Measurements from ENCODE around the gene MIS12.

Gene MIS12

DNA sequence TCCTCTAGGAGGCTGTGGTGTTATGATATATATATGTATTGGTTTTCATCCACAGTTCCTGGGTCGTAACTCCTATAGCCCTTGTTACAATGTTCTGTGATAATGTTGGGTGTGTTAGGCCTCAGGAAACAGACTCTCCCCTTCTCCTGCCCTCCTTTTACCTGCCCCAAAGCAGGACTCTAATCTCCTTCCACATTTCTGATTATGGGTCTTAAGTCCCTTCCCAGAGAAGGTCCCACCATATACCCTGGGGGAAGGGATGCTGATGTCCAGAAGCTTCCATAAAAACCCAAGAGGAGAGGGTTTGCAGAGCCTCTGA is 47.0 kb upstream of the MIS12 start:
- no peak overlapping the region for H2AFZ ChIP-seq (ENCODE audit: low read length)
- peak overlapping the region; percentile 55 for H3K9ac ChIP-seq (ENCODE audit: low read length)
- H3F3A ChIP-seq (ENCODE audit: insufficient read depth, low read length), result 0 out of 2 replicates have a peak, but pooled peaks cover 6% of the 10 kb centered on the region
- no peaks in the 10 kb centered on the region for H3K27me3 ChIP-seq (ENCODE audit: insufficient read depth, low read length)
- H4K20me1 ChIP-seq (ENCODE audit: insufficient read depth, low read length), result no peaks in the 10 kb centered on the region
- peak overlapping the region; percentile 61 for H3K27ac ChIP-seq (ENCODE audit: low read depth, low read length, poor library complexity, severe bottlenecking)
- H3K4me3 ChIP-seq (ENCODE audit: low read depth, low read length, poor library complexity, severe bottlenecking), result peak overlapping the region; percentile 95
- H3K9me3 ChIP-seq (ENCODE audit: low read length), result no peaks in the 10 kb centered on the region
- H3K9me2 ChIP-seq (ENCODE audit: low read depth, low read length), result no peaks in the 10 kb centered on the region
- TF ChIP-seq EZH2 (IDR thresholded peaks at IDR 0.05; ENCODE audit: borderline replicate concordance, low read length), result no peak
- TF ChIP-seq, protein P1, sequence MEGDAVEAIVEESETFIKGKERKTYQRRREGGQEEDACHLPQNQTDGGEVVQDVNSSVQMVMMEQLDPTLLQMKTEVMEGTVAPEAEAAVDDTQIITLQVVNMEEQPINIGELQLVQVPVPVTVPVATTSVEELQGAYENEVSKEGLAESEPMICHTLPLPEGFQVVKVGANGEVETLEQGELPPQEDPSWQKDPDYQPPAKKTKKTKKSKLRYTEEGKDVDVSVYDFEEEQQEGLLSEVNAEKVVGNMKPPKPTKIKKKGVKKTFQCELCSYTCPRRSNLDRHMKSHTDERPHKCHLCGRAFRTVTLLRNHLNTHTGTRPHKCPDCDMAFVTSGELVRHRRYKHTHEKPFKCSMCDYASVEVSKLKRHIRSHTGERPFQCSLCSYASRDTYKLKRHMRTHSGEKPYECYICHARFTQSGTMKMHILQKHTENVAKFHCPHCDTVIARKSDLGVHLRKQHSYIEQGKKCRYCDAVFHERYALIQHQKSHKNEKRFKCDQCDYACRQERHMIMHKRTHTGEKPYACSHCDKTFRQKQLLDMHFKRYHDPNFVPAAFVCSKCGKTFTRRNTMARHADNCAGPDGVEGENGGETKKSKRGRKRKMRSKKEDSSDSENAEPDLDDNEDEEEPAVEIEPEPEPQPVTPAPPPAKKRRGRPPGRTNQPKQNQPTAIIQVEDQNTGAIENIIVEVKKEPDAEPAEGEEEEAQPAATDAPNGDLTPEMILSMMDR (IDR thresholded peaks at IDR 0.05; ENCODE audit: low read length), result peak; percentile 15; the same call in 1 of the 2 replicates
- peak overlapping the region; percentile 69 for H3K4me2 ChIP-seq (ENCODE audit: low read length)
- peaks cover 20% of the 10 kb centered on the region for H3K79me2 ChIP-seq (ENCODE audit: insufficient read depth, low read length)
- H3K4me1 ChIP-seq (ENCODE audit: insufficient read depth, low read length, severe bottlenecking), result peaks cover 27% of the 10 kb centered on the region
- peaks cover 54% of the 10 kb centered on the region for H3K36me3 ChIP-seq (ENCODE audit: insufficient read depth, low read length)

DNA sequence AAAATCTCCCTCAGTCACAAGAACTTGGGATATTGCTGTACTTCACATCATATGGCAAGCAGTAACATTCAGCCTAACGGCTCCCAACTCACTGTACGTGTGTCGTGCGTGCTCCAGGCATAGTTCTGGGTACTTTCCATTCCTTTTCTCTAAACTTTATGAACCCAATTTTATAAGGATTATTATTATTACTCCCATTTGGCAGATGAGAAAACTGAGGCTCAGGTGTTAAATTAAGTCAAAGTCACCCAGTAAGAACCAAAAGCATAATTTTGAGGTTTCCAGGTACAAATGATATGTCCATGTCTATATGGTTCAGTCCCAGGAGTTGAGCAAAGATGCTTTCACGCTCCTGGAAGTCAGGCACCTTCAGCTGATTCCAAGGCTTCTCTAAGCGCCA is 42.6 kb upstream of the MIS12 start:
- no peak overlapping the region for H3K4me3 ChIP-seq (ENCODE audit: low read depth, low read length, poor library complexity, severe bottlenecking)
- H3K79me2 ChIP-seq (ENCODE audit: insufficient read depth, low read length), result peaks cover under 1% of the 10 kb centered on the region
- H2AFZ ChIP-seq (ENCODE audit: low read length), result no peak overlapping the region
- no peaks in the 10 kb centered on the region for H3K9me3 ChIP-seq (ENCODE audit: low read length)
- no peaks in the 10 kb centered on the region for H3K27me3 ChIP-seq (ENCODE audit: insufficient read depth, low read length)
- TF ChIP-seq EZH2 (IDR thresholded peaks at IDR 0.05; ENCODE audit: borderline replicate concordance, low read length), result no peak
- TF ChIP-seq, protein P1 (IDR thresholded peaks at IDR 0.05; ENCODE audit: low read length), result no peak
- peaks cover 6% of the 10 kb centered on the region for H3K4me1 ChIP-seq (ENCODE audit: insufficient read depth, low read length, severe bottlenecking)
- no peak overlapping the region for H3K9ac ChIP-seq (ENCODE audit: low read length)
- H3K9me2 ChIP-seq (ENCODE audit: low read depth, low read length), result no peaks in the 10 kb centered on the region
- no peak overlapping the region for H3K4me2 ChIP-seq (ENCODE audit: low read length)
- H3K27ac ChIP-seq (ENCODE audit: low read depth, low read length, poor library complexity, severe bottlenecking), result no peak overlapping the region
- 0 out of 2 replicates have a peak, but pooled peaks cover 6% of the 10 kb centered on the region for H3F3A ChIP-seq (ENCODE audit: insufficient read depth, low read length)
- peaks cover 57% of the 10 kb centered on the region for H3K36me3 ChIP-seq (ENCODE audit: insufficient read depth, low read length)
- H4K20me1 ChIP-seq (ENCODE audit: insufficient read depth, low read length), result no peaks in the 10 kb centered on the region

DNA sequence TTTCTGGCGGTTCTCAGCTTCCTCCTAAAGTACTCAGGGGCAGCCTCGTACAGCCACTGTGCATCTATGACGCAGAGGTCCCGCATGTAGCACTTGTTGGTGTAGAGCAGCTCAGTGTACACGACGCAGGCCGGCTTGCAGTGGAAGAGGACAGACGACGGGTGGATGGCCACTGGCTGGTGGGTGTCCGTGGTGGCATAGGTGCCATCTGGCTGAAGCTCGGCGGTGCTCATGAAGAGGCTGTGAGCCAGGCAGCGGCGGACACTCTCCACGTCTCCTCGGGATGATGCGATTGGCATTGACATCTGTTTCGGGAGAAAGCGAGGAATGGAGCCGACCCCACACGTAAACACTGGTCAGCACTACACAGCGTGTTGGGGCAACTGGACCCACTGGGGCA is 42.2 kb upstream of the MIS12 start:
- Histone ChIP-seq H4K20me1 (ENCODE audit: insufficient read depth, low read length) (no peaks in the 10 kb centered on the region), H3F3A (ENCODE audit: insufficient read depth, low read length) (0 out of 2 replicates have a peak, but pooled peaks cover 6% of the 10 kb centered on the region), H3K27ac (ENCODE audit: low read depth, low read length, poor library complexity, severe bottlenecking) (no peak overlapping the region), H3K36me3 (ENCODE audit: insufficient read depth, low read length) (peaks cover 59% of the 10 kb centered on the region), H3K4me3 (ENCODE audit: low read depth, low read length, poor library complexity, severe bottlenecking) (no peak overlapping the region), H3K4me1 (ENCODE audit: insufficient read depth, low read length, severe bottlenecking) (peaks cover 5% of the 10 kb centered on the region), H3K9me2 (ENCODE audit: low read depth, low read length) (no peaks in the 10 kb centered on the region), H3K27me3 (ENCODE audit: insufficient read depth, low read length) (no peaks in the 10 kb centered on the region), H3K9me3 (ENCODE audit: low read length) (no peaks in the 10 kb centered on the region), H3K79me2 (ENCODE audit: insufficient read depth, low read length) (no peaks in the 10 kb centered on the region), H3K9ac (ENCODE audit: low read length) (no peak overlapping the region), H3K4me2 (ENCODE audit: low read length) (no peak overlapping the region), H2AFZ (ENCODE audit: low read length) (no peak overlapping the region)
- TF ChIP-seq EZH2 (IDR thresholded peaks at IDR 0.05; ENCODE audit: borderline replicate concordance, low read length), result no peak
- TF ChIP-seq, protein P1 (IDR thresholded peaks at IDR 0.05; ENCODE audit: low read length), result no peak

Data from OCI-LY1 (cell line).